Pons (tissue), 1 donor: Measurements from ENCODE around the gene ANKRD10.
A peak's percentile ranks its signal among the peaks of the same experiment; 100 is the strongest.

Experiments used
- DNase-seq: peaks from one replicate; pipeline ENCODE4 v3.0.0-alpha.2; 2016; ENCODE audit warnings: low spot score

ANKRD10 gene

DNA sequence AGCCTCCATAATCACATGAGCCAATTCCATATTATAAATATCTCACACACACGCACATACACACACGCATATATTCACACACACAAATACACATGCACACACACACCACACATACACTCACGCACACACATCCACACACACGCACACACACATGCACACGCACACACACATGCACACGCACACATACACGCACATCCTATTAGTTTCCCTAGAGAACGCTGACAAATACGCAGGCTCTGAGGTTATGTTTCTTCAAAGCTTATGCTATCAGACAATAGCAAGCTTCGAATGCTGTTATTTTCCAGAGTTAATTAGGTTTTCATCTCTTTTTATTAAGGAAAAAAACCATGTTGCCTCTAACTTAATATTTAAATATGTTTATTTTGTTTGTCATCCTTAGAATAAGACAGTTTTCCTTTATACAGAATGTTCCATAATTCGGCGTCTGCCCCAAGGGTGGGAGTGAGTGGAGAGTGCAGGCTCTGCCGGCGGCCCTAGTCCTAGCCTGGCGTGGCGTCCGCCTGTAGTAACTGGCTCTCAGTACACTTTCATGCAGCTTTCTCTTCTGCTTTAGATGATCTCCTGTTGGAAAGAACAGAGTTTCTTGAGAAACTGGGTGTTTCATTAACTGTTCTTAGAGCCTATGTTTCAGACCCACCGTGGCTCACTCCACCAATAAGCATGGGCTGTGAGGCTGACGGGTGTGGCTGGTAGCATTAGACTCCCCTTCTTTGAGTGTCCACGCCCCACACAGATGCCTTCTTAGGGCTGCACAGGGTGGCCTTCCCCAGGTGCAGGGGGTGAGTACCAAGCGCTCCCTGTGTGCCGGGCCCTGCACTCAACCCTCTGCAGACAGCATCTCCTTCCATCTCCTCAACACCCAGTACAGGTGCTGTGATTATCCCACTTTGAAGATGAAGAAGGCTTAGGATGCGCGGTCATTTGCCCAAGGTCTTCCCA is 30.4 kb upstream of the ANKRD10 start:
- DNase-seq: no peak

DNA sequence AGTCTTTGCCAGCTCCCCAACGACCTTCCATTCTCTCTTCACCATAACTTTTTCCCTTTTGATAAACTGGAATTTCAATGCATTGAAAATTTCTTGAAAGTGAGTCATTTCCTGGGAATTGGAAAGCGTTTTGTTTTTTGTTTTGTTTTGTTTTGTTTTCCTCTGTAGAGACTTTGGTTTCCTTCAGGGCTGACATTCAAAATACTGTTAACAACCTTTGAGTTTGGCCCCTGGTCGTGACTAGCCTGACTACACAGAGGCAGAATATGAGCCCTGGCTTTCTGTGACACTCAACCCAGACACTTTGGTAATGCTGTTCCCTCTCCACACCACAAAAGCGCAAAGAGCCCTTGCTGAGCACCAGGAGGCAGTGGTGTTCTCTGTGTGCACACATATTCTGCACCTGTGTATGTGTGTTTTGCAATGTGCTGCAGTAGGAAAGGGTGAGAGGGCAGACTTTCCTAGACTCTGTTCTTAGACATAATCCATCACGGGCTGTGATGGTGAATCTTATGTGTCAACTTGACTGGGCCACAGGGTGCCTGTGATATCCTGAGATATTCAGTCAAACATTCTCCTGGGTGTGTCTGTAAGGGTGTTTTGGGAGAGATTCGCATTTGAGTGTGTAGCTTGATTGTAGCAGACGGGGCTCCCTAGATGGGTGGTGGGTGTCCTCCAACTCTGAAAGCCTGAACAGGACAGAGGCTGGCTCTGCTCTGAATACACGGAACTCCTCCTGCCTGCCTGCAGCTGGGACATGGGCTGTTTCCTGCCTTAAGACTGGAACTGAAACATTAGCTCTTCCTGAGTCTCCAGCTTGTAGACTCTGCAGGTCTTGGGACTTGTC is 29.5 kb upstream of the ANKRD10 start:
- no peak for DNase-seq

DNA sequence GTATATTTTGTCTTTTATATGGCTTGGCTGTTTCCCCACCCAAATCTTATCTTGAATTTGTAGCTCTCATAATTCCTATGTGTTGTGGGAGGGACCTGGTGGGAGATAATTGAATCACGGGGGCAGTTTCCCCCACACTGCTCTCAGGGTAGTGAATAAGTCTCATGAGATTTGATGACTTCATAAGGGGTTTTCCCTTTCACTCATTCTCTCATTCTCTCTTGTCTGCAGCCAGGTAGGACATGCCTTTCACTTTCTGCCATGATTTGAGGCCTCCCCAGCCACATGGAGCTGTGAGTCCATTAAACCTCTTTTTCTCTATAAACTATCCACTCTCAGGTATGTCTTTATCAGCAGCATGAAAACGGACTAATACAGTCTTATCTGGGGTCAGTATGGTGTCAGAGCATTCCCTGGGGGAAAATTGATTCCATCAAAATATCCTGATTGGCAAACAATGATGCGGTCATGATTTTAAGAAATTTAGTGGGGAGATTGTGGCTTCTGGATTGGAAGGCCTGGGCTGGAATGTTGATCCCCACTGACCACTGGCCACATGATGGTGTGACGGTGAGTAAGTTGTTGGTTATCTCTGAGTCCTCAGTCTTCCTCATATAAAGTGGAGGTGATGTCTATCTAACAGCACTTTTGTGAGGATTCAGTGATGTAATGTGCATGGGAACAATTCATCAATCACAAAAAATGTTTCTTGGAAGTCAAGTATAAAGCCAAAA is 27.5 kb upstream of the ANKRD10 start:
- DNase-seq: no peak

DNA sequence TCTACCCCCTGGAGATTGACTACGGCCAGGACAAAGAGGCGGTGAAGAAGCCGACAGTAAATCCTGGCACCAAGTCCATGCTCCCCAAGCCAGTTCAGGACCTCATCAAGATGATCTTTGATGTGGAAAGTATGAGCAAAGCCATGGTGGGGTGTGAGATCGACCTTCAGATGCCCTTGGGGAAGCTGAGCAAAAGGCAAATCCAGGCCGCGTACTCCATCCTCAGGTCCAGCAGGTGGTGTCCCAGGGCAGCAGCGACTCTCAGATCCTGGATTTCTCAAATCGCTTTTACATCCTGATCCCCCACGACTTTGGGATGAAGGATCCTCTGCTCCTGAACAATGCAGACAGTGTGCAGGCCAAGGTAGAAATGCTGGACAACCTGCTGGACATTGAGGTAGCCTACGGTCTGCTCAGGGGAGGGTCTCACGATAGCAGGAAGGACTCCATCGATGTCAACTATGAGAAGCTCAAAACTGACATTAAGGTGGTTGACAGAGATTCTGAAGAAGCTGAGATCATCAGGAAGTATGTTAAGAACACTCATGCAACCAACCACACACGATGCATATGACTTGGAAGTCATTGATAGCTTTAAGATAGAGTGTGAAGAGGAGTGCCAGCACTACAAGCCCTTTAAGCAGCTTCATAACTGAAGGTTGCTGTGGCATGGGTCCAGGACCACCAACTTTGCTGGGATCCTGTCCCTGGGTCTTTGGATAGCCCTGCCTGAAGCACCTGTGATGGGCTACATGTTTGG is 24.0 kb upstream of the ANKRD10 start:
- no peak for DNase-seq

- DNase-seq: peak; percentile 52
Observed at GRCh38 chr13:110937511-110938285, 22.8 kb upstream of the ANKRD10 start.

DNA sequence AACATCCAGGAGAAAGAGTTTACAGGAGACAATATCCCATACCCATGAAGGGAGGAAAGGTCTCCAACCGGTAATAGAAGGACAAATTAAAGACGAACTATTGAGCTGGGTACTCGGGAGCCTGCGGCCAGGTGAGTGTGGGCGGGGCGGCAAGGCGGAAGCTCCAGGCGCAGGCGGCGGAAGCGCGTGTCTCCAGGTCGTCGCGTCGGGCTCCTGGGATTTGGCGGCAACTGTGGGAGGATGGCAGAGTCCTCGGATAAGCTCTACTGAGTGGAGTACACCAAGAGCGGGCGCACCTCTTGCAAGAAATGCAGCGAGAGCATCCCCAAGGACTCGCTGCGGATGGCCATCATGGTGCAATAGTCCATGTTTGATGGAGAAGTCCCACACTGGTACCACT is 21.6 kb upstream of the ANKRD10 start:
- no peak for DNase-seq

- no peak for DNase-seq
Observed at GRCh38 chr13:110932588-110932987, 17.7 kb upstream of the ANKRD10 start.

DNA sequence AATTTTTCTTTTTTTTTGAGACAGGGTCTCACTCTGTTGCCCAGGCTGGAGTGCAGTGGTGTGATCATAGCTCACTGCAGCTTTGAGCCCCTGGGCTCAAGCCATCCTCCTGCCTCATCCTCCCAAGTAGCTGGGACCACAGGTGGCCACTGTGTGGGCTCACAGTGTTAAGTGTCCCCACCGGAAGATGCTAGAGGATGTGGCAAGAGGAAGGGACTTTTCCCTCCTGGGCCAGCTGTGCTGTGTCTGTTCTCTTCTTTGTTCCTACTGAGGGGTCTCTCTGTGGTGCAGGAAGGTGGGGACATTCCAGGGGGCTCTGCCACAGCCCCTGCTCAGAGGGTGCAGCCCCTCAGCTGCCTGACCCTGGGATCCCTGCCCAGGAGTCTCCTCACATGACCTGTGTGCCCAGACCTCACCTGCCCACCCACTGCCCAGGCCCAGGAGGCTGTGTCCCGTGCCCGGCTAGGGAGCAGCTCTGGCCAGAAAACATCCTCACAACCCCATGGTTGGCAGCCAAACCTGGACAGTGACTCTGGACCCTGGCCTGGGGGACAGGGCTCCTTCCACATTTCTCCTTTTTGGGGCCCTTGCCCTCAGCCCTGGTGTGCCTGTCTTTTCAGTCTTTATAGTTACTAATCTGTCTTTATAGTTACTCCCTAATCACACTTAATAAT is 14.4 kb upstream of the ANKRD10 start:
- no peak for DNase-seq

DNA sequence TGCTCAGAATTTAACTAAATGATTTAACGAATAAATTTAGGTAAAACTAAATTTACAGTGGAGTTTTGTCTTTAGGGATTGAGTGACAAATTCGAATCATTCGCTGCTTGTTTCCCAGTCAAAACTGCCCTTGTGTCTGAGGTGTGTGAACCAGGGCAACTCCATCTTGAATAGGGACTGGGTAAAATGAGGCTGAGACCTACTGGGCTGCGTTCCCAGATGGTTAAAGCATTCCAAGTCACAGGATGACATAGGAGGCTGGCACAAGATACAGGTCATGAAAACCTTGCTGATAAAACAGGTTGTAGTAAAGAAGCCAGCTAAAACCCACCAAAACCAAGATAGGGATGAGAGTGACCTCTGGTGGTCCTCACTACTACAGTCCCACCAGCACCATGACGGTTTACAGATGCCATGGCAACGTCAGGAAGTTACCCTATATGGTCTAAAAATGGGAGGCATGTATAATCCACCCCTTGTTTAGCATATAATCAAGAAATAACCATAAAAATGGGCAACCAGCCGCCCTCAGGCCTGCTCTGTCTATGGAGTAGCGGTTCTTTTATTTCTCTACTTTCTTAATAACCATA is 10.2 kb upstream of the ANKRD10 start:
- DNase-seq: no peak

DNA sequence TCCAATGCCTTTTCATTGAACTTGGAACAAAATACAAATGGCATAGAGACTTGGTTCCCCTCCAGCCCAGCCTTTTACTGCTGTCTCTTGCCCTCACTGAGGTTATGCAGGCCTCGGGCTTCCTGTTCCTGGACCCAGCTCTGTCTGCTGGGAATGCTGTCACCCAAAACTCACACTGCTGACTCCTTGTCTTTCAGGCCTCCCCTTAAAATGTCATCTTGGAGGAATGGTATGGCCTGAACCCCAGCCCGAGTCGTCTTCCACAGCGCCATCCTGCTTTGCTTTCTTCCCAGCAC is 9.7 kb upstream of the ANKRD10 start:
- DNase-seq: no peak

- no peak for DNase-seq
Observed at GRCh38 chr13:110923777-110924638, 9.1 kb upstream of the ANKRD10 start.

GRCh38 chr13:110923086-110923485 is 8.2 kb upstream of the ANKRD10 start:
- DNase-seq: no peak

GRCh38 chr13:110922506-110922905 is 7.6 kb upstream of the ANKRD10 start:
- DNase-seq: no peak

DNA sequence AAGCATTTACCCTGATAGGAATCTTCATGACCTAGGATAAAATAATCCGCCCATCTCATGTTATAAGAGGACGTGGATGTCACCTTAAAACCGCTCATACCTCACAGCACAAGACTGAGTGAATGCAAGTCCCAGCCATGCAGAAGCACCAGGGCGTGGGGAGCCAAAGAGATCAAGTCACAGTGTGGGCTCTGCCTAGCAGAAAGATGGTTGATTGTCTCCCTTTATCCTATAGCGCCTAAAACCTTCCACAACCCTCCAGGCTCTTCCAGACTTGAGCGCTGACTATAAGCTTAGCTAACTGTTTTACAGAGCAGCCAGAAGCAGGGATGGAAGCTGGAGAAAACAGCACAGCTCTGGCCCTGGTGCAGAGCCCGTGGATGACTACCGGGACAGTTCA is 6.8 kb upstream of the ANKRD10 start:
- no peak for DNase-seq

DNA sequence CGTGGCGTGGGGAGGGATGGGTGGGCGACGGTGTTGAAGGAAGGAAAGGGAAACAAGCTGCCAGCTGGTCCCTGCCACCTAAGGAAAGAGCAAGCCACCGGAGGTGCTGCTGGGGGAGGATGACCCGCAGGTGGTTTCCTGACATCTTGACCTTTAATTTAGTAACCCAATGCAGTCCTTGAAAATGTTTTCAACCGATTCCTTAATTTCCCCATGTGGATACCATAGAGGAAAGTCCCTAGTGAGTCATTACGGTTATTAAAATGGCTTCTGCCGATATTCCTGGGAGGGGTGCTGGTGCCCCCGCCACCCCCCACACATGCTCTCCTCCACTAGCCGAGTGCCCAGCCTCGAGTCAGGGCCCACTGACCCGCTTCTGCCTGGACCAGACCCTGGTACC is 6.3 kb upstream of the ANKRD10 start:
- DNase-seq: no peak

DNA sequence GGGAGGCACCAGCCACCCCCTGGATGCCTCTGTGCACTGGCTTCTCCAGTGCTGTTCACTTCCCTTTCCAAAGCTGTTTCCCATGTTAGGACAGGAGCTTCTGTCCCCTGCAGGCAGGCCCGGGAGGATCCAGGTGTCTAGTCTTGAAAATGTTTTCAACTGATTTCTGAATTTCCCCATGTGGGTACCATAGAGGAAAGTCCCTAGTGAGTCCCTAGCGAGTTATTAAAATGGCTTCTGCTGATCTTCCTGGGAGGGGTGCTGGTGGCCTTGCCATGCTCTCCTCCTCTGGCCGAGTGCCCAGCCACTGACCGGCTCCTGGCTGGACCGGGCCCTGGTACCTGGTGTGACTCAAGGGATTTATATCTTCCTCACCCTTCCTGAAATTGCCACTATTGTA is 5.2 kb upstream of the ANKRD10 start:
- no peak for DNase-seq

DNA sequence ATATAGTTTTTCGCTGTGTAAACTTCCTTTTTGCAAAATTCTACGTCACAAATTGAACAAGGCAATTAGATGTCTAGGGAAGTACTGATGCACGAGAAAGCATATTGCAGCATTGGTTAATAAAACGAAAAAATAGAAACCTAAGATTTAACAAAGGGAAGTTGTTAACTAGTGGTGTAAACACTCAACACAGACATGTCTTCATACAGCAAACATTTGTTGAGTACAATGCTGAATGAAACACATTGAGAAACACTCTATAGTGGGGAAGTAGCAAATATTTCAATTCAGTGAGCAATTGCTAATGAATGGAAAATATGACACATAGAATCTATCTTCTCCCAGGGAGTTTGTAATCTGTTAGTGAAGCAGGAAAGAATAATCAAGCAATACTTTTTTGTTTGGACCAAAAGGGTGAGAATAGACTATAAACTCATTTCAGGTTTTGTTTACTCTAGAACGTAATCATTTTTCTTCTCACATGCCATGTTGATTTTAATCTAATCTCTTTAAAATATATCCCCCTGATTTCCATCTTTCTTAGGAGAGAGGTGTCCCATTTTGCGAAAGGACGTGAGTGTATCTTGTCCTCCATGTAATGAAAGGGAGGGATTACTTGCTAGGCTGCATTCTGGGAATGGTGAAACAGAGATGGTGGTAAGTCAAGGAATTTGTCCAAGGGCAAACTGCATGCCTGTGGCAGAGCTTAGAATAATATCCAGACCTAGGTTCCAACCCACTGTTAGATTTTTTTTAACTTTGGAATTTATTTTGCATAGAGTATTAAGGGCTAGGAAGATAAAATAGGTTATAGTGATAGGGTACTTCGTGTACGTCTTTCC is 1.7 kb upstream of the ANKRD10 start:
- peak; percentile 81 for DNase-seq

GRCh38 chr13:110915874-110916206 is 971 bp upstream of the ANKRD10 start:
- peak; percentile 51 for DNase-seq
